Pulmonary artery endothelial cell (primary cell): ENCODE data around the gene BCORL1. TPM values are rescaled to one million over a fixed set of nuclear protein-coding genes. Genes with fewer than 3 reads are reported as not detected.

Experiments
- DNase-seq: peaks from one replicate; pipeline ENCODE4 v3.0.0-alpha.2; 2011; ENCODE audit warnings: low read depth, low spot score
- total RNA-seq: library from RNA; depleted of rRNA; stranded (reverse); fragments of >200 nt; gene quantifications from 2 replicates; pipeline ENCODE4 v1.2.3, GENCODE V29; 2014

Gene BCORL1
- total RNA-seq, 1 donor from 2014 or later, result 1.4 TPM

DNA sequence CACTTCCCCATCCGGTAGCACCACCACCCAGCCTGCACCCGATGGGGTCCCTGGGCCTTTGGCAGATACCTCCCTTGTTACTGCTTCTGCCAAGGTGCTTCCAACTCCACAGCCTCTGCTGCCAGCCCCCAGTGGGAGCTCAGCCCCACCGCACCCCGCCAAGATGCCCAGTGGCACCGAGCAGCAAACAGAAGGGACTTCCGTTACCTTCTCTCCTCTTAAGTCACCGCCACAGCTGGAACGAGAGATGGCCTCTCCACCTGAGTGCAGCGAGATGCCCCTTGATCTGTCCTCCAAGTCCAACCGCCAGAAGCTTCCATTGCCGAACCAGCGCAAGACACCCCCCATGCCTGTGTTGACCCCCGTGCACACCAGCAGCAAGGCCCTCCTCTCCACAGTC lies 31.9 kb downstream of the BCORL1 start:
- DNase-seq, result no peak

DNA sequence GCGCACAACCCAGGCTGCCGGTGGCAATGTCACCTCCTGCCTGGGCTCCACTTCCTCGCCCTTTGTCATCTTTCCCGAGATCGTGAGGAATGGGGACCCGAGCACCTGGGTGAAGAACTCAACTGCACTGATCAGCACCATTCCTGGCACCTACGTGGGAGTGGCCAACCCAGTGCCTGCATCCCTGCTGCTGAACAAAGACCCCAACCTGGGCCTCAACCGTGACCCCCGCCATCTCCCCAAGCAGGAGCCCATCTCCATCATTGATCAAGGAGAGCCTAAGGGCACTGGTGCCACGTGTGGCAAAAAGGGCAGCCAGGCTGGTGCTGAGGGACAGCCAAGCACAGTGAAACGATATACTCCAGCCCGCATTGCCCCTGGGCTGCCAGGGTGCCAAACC lies 32.3 kb downstream of the BCORL1 start:
- DNase-seq, result no peak

DNA sequence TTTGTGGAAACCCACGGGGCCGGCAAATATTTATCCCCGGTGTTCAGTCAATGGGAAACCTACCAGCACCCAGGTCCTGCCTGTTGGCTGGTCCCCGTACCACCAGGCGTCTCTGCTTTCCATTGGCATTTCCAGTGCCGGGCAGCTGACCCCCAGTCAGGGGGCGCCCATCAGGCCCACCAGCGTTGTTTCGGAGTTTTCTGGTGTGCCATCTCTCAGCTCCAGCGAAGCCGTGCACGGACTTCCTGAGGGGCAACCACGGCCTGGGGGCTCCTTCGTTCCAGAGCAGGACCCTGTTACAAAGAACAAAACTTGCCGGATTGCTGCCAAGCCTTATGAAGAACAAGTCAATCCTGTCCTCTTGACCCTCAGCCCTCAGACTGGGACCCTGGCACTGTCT lies 32.7 kb downstream of the BCORL1 start:
- DNase-seq, result no peak

DNA sequence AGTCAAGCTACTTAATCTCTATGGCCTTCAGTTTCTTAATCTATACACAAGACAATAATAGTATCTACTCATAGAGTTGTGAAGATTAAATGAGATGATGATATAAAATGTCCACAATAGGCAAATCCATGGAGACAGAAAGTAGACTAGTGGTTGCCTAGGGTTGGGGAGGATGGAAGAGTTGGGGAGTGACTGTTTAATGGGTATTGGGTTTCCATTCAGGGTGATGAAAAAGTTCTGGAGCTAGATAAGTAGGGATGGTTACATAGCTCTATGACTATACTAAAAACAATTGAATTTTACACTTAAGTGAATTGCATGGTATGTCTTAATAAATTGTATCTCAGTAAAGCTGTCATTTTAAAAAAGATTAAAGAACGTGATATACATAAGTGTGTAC lies 35.7 kb downstream of the BCORL1 start:
- no peak for DNase-seq

DNA sequence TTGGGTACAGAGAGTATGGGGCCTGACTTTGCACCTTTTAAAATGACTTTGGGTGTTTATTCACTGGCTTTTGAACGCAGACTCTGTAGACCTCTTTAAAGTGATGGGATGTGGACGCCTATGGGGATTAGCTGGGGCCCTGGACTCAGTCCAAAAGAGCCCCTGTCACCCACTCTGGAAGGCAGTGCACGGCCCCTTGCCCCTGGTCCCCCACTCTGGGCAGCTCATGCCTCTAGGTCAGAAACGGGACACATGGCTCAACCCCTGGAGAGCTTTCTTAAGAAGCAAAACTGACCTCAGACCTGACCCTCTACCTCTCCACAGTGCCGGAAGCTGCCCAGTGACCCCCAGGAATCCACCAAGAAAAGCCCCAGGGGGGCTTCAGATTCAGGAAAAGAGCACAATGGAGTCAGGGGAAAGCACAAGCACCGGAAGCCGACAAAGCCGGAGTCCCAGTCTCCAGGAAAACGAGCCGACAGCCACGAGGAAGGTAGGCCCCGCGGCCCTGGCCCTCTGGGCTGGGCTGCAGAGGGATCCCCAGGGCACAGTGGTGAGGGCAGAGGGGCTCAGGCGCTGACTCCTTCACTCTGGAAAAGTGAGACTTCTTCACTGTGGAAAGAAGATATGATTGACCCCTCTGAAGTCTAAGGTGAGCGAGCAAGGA lies 38.4 kb downstream of the BCORL1 start:
- DNase-seq, result no peak

DNA sequence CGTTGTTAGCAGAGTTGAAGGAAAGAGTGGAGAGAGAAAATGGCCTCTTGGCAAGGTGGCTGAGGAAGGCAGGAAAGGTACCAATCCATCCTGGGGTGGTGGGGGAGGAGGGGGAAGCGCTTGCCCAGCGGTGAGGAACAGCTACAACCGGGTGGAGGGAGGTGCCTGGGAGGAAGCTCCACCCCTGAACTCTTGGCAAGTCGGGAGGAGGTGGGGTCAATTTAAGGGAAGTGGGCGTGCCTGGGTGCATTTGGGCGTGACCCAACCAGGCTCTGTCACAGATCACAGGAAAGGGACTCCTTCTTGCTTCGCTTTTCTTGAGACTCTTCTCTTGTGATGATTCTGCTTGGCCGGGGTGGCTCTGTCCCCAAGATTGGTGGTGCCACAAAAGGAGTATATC lies 41.7 kb downstream of the BCORL1 start:
- no peak for DNase-seq

DNA sequence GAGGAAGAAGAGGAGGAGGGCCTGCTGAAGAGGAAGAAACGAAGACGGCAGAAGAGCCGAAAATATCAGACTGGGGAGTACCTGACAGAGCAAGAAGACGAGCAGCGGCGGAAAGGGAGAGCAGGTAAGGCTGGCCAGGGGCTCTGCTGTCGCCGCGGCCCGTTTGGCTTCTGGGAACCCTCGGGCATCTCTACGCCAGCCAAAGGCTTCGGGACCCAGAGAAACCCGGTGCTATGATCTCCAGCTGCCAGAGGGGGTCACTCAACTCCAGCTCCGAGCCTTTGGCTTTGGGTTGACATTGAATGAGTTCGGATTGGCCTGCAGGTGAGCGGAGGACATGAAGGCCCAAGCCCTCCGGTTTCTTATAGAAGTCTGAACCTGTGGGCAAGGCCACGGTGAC lies 42.8 kb downstream of the BCORL1 start:
- no peak for DNase-seq

DNA sequence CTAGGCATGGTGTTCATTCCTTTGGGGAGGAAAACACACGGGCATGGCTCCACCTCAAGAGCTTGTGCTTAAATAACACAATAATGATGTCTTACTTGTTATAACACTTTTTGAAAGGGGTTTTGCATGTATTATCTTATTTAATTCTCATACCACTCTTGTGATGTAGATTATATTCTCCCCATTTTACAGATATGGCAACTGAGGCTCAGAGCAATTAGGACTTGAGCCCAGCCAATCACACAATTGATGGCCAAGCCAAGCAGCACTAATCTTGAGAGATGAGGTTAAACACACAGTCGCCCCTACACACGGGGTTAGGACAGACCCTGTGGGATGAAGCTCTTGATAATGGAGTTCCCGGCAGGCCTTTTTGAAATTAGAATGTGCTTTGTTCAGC lies 45.1 kb downstream of the BCORL1 start:
- no peak for DNase-seq

DNA sequence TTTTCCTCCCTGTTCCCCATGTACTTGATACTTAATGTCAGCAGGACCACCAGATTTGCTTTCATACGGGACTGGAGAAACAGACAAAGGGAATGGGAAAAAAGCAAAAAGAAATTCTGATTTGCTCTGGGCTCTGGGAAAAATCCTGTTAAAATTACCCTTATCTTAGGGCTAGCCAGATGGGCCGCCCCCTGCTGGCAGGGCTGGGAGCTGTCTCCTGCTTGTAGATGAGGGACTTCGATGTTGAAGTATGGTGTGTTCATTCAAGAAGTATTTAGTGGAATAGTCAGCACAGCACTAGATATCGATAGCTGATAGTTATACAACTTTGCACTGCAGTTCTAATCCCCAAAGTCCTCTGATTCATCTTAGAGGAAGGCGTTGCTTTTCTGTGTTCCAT lies 45.8 kb downstream of the BCORL1 start:
- DNase-seq, result no peak

DNA sequence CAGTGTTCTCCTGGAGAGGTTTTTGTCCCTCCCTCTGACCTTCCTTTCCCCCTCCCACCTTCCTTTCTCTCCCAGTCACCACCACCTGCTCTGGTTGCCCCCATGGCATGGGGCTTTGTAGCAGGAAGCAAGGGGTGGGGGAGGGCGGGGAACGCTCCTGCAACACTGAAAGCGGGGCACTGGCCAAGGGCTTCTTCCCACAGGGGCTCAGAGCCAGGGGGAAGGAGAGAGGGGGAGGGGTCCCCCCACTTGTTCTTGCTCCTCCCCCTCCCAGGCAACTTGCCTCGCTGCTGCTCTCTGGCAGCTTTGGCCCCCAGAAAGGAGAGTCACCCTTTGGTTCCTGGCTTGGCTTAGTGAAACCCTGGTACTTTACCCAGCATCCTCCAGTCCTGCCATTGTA lies 48.4 kb downstream of the BCORL1 start:
- no peak for DNase-seq

DNA sequence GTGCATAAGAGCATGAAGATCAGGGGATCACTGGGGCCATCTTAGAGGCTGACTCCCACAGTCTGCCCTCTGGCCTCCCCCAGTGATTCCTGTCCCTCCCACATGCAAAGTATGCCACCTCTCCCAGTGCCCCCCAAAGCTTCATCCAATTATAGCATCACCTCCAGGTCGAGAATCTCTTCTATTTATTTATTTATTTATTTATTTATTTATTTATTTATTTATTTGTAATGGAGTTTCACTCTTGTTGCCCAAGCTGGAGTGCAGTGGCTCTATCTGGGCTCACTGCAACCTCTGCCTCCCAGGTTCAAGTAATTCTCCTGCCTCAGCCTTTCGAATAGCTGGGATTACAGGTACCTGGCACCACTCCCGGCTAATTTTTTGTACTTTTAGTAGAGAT lies 50.1 kb downstream of the BCORL1 start:
- no peak for DNase-seq

DNA sequence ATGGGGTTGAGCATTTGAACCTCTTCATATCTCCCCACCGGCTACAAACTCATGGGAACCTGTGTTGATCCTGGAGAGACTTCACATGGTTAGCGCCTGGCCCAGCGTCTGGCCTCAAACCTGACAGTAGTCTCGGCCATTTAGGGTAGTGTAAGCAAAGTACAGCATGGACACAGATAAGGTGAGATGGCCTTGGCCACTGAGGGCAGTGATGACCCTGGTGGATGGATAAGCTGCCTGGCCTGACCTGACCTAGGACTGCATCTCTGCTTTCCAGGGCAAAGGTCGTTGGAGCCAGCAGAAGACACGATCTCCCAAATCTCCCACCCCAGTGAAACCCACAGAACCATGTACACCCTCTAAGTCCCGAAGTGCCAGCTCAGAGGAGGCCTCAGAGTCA lies 51.7 kb downstream of the BCORL1 start:
- no peak for DNase-seq

DNA sequence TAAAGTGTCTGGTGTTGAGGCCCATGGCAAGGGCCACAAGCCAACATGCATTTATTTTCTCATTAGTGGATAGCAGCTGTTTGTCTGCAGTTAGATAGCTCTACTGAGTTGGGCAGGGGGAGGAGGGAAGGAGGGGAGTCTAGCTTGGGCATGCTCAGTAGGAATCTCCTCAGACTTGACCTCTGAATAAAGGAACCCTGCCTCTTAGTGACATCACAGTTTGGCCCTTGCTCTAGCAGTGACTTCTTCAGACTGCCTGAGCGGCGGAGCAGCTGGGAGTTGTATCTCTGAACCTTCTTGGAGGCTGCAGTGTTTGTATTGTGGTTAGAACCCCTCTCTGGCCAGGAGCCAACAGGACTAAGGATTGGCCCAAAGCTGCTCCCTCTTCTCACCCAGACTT lies 57.4 kb downstream of the BCORL1 start:
- no peak for DNase-seq

DNA sequence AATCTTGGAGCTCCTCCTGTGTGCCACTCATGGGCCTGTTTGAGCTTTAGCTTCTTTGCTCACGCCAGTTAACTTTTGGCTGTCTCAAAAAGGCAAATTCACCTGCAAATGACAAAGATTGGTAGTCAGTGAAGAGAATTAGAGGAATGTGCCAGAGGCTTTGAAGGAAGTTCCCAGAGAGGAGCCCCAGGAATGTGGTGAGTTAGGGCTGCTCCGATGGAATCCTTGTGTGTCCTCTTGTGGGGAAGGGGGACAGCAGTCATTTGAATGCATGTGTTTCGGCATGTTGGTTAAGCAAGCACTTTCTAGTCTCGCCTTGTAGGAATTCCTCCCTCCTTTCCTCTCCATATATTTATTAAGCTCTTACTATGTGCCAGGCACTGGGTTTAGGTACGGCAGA lies 65.0 kb downstream of the BCORL1 start:
- DNase-seq, result no peak

DNA sequence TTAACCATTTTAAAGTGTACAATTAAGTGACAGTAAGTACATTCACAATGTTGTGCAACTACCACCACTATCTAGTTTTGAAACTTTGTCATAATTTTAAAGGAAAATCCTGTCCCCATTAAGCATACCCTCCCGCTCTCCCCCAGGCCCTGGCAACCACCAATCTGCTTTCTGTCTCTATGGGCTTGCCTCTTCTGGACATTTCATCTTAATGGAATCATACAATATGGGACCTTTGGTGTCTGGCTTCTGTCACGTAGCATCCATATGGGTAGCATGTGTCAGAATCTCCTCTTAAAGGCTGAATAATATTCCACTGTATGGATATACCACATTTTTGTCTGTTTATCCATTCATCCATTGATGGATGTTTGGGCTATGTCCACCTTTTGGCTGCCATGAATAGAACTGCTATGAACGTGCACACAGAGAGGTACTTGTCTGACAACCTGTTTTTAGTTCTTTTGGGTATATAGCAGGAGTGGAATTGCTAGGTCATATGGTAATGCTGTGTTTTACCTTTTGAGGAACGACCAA lies 66.3 kb downstream of the BCORL1 start:
- no peak for DNase-seq

DNA sequence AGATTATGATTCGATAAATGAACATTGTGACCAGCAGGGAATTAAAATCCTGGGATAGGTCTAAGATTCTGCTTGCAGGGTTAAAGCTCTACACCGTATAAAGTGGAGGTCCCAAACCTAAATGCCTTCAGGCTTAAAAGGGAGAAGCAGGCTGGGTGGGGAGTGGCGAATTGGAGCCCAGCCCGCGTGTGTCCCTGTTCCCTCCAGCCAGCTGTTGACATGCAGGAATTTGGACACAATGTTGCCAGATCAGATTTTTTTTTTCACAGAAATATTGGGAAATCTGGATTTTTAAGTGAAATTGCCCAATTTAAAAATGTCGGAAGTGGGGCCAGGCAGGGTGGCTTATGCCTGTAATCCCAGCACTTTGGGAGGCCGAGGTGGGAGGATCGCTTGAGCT lies 67.4 kb downstream of the BCORL1 start:
- DNase-seq, result no peak

DNA sequence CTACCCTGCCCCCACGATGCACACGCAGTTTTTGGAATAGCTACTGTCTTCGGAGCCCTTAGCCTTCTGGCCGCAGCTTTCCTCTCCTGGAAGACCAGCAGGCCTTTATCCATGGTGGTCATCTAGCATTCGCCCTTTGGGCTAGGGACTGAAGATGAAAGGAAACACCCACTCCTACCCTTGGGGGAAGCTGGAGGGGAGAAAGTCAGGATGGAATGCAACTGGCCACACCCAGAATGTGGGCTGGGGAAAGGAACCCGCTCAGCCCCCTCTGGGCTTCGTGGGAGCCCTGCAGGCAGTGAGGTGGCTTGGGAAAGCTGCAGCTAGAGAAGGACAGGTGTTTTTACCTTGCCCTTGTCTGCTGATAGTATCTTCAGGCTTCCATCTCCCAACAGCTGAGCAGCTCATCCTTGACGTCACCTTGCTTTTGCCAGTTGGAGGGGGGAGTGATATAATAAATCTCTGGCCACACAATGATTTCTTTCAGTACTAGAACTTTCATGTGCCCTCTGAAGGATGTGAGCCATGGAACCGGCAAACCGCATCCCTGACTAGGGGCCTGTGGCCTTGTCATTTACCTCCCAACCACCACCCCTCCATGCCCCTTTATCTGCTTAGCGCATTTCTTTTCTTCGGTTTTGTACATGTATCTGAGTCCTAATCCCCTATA lies 68.9 kb downstream of the BCORL1 start:
- no peak for DNase-seq

DNA sequence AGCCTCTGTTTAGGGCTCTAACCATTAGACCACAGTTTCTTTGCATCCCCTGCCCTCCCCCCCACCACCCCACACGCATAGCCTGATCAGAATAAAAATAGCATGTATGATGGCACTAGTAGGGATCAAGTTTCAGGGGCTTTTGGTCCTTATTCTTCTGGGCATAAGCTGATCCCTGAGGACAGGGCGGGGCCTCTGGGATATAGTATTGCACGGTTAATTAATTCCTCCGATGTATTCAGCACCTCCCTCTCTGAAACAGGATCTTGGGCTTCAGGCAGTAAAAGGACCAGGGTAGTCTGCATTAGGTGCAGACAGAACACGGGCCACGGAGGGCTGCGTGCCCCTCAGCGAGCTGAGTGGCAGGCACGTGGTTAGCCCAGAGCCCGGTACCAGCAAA lies 70.8 kb downstream of the BCORL1 start:
- DNase-seq, result no peak

DNA sequence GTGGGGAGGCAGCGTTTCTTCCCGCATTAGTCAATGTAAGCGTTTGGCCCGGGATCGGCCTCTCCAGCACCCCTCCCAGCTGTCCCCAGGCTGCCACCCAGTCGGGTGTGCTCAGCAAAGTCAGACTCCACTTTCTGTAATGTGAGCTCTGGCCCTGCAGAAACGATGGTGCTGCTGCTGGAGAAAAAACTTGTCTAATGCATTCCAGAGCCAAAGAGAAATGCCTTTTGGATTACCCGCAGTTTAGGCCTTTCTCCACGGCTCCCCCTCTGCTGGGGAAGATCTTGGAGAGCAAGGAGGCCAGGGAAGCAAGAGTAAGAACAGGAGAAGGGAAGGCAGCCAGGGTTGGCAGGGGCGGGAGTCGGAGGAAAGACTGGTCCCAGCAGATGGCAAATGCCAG lies 72.7 kb downstream of the BCORL1 start:
- no peak for DNase-seq

DNA sequence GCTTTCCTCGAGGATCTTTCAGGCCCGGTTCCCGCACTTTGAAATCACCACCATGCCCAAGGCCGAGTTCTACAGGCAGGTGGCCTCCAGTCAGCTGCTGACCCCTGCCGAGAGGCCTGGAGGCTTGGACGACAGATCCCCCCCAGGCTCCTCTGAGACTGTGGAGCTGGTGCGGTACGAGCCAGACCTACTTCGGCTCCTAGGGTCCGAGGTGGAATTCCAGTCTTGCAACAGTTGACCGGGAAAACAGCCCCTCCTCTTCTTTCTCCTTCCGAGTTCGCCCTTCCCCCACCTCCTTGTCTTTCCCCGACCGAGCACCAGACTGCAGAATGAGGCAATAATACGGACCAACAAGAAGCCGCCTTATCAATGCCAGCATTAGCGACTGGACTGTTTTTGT lies 73.5 kb downstream of the BCORL1 start:
- no peak for DNase-seq

DNA sequence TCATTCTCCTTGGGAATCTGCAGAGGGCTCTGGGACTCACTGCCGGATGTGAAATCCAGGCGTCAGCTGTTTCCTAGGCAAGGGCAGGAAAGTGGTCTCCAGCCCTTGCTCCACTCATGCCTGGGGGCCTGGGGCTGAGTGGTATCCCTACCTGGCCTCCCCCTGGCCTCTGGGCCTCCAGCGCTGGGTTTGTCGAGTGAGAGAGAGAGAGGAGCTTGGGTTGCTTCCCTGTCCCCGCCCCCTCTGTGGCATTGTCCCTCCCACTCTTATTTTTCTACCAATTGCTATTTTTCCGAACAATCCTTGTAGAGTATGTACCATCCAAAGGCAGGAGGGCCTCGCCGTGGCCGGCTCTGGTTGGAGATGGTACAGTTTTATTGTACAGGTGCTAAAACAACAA lies 74.8 kb downstream of the BCORL1 start:
- no peak for DNase-seq

DNA sequence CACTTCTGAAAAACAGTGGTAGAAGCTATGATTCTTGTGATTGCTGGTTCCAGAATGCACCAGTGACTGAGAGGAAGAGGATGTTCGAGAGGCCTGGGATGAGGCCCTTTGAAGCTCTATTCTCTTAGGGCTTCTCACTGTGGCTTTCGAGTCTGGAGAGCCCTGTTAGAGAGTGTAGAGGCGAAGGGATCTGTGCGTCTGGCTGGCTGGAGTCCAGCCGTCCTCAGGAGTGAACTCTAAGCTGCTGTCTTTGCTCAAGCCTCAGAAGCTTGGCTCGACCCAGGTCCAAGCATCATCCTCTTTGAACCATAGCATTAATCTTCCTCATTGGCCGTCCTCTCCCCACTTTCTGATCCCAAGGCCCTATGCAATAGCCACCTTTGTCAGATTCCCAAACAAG lies 76.2 kb downstream of the BCORL1 start:
- DNase-seq, result no peak
